Naive thymus-derived CD4-positive, alpha-beta T cell (primary cell): ENCODE data around the gene UBE2QL1. TPM values are rescaled to one million over a fixed set of nuclear protein-coding genes. Genes with fewer than 3 reads are reported as not detected.

ENCODE experiments used
- ATAC-seq: fragments of 150-1000 bp; cut with Tn5 transposase; 2 replicates; pipeline ENCODE4 v1.10.0; 2021; ENCODE audit warnings: mild to moderate bottlenecking, moderate library complexity
- CTCF ChIA-PET: fragments of 350-600 bp; sonication (Branson Sonifier 250); formaldehyde crosslinking; loops from one replicate; lab custom pipeline; 2021; ENCODE audit warnings: antibody characterized with exemption; lab: Charles Lee
- POLR2A ChIA-PET: fragments of 350-600 bp; sonication (Branson Sonifier 250); formaldehyde crosslinking; loops from one replicate; lab custom pipeline; 2021; ENCODE audit warnings: antibody characterized with exemption, inconsistent platforms; lab: Charles Lee
- DNase-seq, 9 donors: peaks; one replicate each; pipeline versions ENCODE4 v3.0.0 to v3.0.0-alpha.2; 2020 to 2022; ENCODE audit warnings: mixed read lengths in 1 of 9
- H3K27ac ChIP-seq: one replicate; pipeline ENCODE4 v1.7.0; 2013; ENCODE audit warnings: mild to moderate bottlenecking, low read depth, low read length, moderate library complexity
- H3K27me3 ChIP-seq, 2 donors: one replicate each; pipeline ENCODE4 v1.7.0; 2013; ENCODE audit warnings: low read length in 2 of 2, mild to moderate bottlenecking in 2 of 2, moderate library complexity in 2 of 2; ENCODE audit not compliant: control insufficient read depth in 2 of 2, insufficient read depth in 2 of 2
- H3K36me3 ChIP-seq, 3 experiments: 1 replicate in 2 of 3; 2 replicates in 1 of 3; pipeline ENCODE4 v1.7.0; 2013; ENCODE audit warnings: low read length in 3 of 3, mild to moderate bottlenecking in 3 of 3, moderate library complexity in 1 of 3; ENCODE audit not compliant: insufficient read depth in 3 of 3, control insufficient read depth in 2 of 3
- H3K4me1 ChIP-seq, 2 donors: one replicate each; pipeline ENCODE4 v1.7.0; 2013; ENCODE audit warnings: low read length in 2 of 2, mild to moderate bottlenecking in 2 of 2, moderate library complexity in 1 of 2; ENCODE audit not compliant: control insufficient read depth in 2 of 2, insufficient read depth in 2 of 2
- H3K4me3 ChIP-seq: 2 replicates; pipeline ENCODE4 v1.7.0; 2013; ENCODE audit warnings: mild to moderate bottlenecking, low read length
- H3K9me3 ChIP-seq, 3 experiments: 1 replicate in 2 of 3; 2 replicates in 1 of 3; pipeline ENCODE4 v1.7.0; 2013; ENCODE audit warnings: low read length in 3 of 3; ENCODE audit not compliant: control insufficient read depth in 2 of 3
- H3K27ac Mint-ChIP-seq, 9 donors: one replicate each; pipeline ENCODE4 v1.8.0; 2020 to 2022; ENCODE audit warnings: mixed read lengths in 9 of 9, mild to moderate bottlenecking in 8 of 9, moderate library complexity in 5 of 9, inconsistent platforms in 2 of 9
- H3K27me3 Mint-ChIP-seq, 5 donors: one replicate each; pipeline ENCODE4 v1.8.0; 2021 to 2022; ENCODE audit warnings: mixed read lengths in 5 of 5, mild to moderate bottlenecking in 1 of 5
- H3K36me3 Mint-ChIP-seq, 5 donors: one replicate each; pipeline ENCODE4 v1.8.0; 2020 to 2022; ENCODE audit warnings: mixed read lengths in 5 of 5, mild to moderate bottlenecking in 3 of 5, inconsistent platforms in 1 of 5
- H3K4me1 Mint-ChIP-seq, 7 donors: one replicate each; pipeline ENCODE4 v1.8.0; 2020 to 2022; ENCODE audit warnings: mixed read lengths in 7 of 7, mild to moderate bottlenecking in 3 of 7, inconsistent platforms in 1 of 7
- H3K4me3 Mint-ChIP-seq, 10 donors: one replicate each; pipeline ENCODE4 v1.8.0; 2020 to 2022; ENCODE audit warnings: mild to moderate bottlenecking in 10 of 10, mixed read lengths in 10 of 10, moderate library complexity in 6 of 10, inconsistent platforms in 2 of 10
- H3K9me3 Mint-ChIP-seq, 11 donors: one replicate each; pipeline ENCODE4 v1.8.0; 2020 to 2022; ENCODE audit warnings: mixed read lengths in 11 of 11, mild to moderate bottlenecking in 4 of 11, inconsistent platforms in 1 of 11, moderate library complexity in 1 of 11
- intact Hi-C, 2 donors: fragments of 100-400 bp; cut with micrococcal nuclease; formaldehyde crosslinking; loops; one replicate each; pipeline ENCODE4 v1.15.1; 2023
- polyA plus RNA-seq, 2 donors: library from polyadenylated mRNA; unstranded; fragments of 300-500 nt; fragmentation: Illumina TruSeq; gene quantifications; one replicate each; pipeline ENCODE4 v1.2.3, GENCODE V29; 2021
- total RNA-seq, 6 experiments: library from RNA in 5 of 6; stranded (reverse) in 5 of 6; gene quantifications; 1 replicate in 5 of 6; 2 replicates in 1 of 6; pipeline ENCODE4 v1.2.3 and lab custom pipeline; 2021 to 2026

UBE2QL1 gene
- total RNA-seq: under 1 TPM in 2 of 5 experiments, not detected in 3; 0.21 to 0.44 TPM
- not detected for polyA plus RNA-seq
- not detected for total RNA-seq (lab: John Stamatoyannopoulos, UW)

GRCh38 chr5:6448622-6449464 lies at the start of gene UBE2QL1:
Gene UBE2QL1 (plus strand): TSS chr5:6448859. CDS start chr5:6448894, 35 bp downstream.
- Mint-ChIP-seq H3K4me1 (peaks cover 6 to 19% (median 13%) of the 10 kb centered on the region in 7 donors), H3K4me3 (peak within 1 kb of the TSS in 8 of 10 donors; percentile 79 to 90 (median 83)), H3K27ac (peak within 1 kb of the TSS in 2 of 9 donors; percentile 15 to 37), H3K27me3 (peaks cover 43 to 58% (median 48%) of the 10 kb centered on the region in 5 donors), H3K9me3 (peaks cover 0 to 14% (median 2%) of the 10 kb centered on the region in 11 donors), H3K36me3 (no peaks in the 10 kb centered on the region)
- no peak for ATAC-seq
- intact Hi-C loops: no loop called here
- H3K27me3 ChIP-seq: peaks cover 6 to 12% of the 10 kb centered on the region in 2 donors
- H3K27ac ChIP-seq: no peak within 1 kb of the TSS
- CTCF ChIA-PET: no interaction called here
- no peak within 1 kb of the TSS for H3K4me3 ChIP-seq
- DNase-seq: peak in 4 of 9 donors; percentile 4 to 18 (median 12)
- no peaks in the 10 kb centered on the region for H3K9me3 ChIP-seq
- H3K4me1 ChIP-seq: peaks cover 0 to 5% of the 10 kb centered on the region in 2 donors
- POLR2A ChIA-PET: no interaction called here
- no peaks in the 10 kb centered on the region for H3K36me3 ChIP-seq

GRCh38 chr5:6399980-6400910 lies 48.4 kb upstream of the UBE2QL1 start:
- Mint-ChIP-seq H3K27ac (peak overlapping the region in 1 of 9 donors; percentile 53), H3K36me3 (peaks cover 0 to 4% (median 0%) of the 10 kb centered on the region in 5 donors), H3K27me3 (peaks cover 12 to 24% (median 17%) of the 10 kb centered on the region in 5 donors)

GRCh38 chr5:6401410-6401809 lies 47.2 kb upstream of the UBE2QL1 start:
- Histone ChIP-seq H3K9me3 (peaks cover 0 to 3% (median 0%) of the 10 kb centered on the region in 3 experiments), H3K27me3 (no peaks in the 10 kb centered on the region), H3K36me3 (no peaks in the 10 kb centered on the region), H3K4me1 (no peaks in the 10 kb centered on the region), H3K27ac (no peak overlapping the region), H3K4me3 (no peak overlapping the region)
- Mint-ChIP-seq H3K4me1 (peaks cover 0 to 4% (median 0%) of the 10 kb centered on the region in 7 donors), H3K27ac (no peak overlapping the region), H3K27me3 (peaks cover 4 to 20% (median 16%) of the 10 kb centered on the region in 5 donors), H3K4me3 (no peak overlapping the region), H3K9me3 (peaks cover 0 to 3% (median 0%) of the 10 kb centered on the region in 11 donors), H3K36me3 (peaks cover 0 to 1% (median 0%) of the 10 kb centered on the region in 5 donors)
- CTCF ChIA-PET: no interaction called here
- ATAC-seq (no peak), DNase-seq (no peak)
- intact Hi-C loops: no loop called here
- POLR2A ChIA-PET: no interaction called here

More at GRCh38 chr5:6399980-6400910, 48.4 kb upstream of the UBE2QL1 start:
- CTCF ChIA-PET: interaction anchor here (0.6 kb wide), 1 partner anchor 984 kb away, joined by 3 read pairs; no protein-coding TSS in a partner anchor
- Histone ChIP-seq H3K27me3 (no peaks in the 10 kb centered on the region), H3K36me3 (no peaks in the 10 kb centered on the region), H3K4me3 (no peak overlapping the region), H3K9me3 (peaks cover 0 to 3% (median 0%) of the 10 kb centered on the region in 3 experiments), H3K27ac (no peak overlapping the region), H3K4me1 (no peaks in the 10 kb centered on the region)
- Mint-ChIP-seq H3K4me3 (no peak overlapping the region), H3K4me1 (peaks cover 0 to 4% (median 0%) of the 10 kb centered on the region in 7 donors), H3K9me3 (peaks cover 0 to 3% (median 0%) of the 10 kb centered on the region in 11 donors)
- ATAC-seq: no peak
- no peak for DNase-seq
- POLR2A ChIA-PET: no interaction called here
- intact Hi-C loops: no loop called here

- Histone ChIP-seq H3K9me3 (peaks cover 0 to under 1% (median 0%) of the 10 kb centered on the region in 3 experiments), H3K4me1 (no peaks in the 10 kb centered on the region), H3K4me3 (no peak overlapping the region), H3K27me3 (no peaks in the 10 kb centered on the region), H3K27ac (no peak overlapping the region), H3K36me3 (no peaks in the 10 kb centered on the region)
- peaks cover 4 to 26% (median 16%) of the 10 kb centered on the region in 5 donors for H3K27me3 Mint-ChIP-seq
- ChIA-PET POLR2A (no interaction called here), CTCF (no interaction called here)
- intact Hi-C loops: no loop called here
- no peak overlapping the region for H3K4me3 Mint-ChIP-seq
- ATAC-seq (no peak), DNase-seq (no peak)
- H3K4me1 Mint-ChIP-seq: peaks cover 0 to 4% (median 0%) of the 10 kb centered on the region in 7 donors
- H3K27ac Mint-ChIP-seq: no peak overlapping the region
- H3K9me3 Mint-ChIP-seq: no peaks in the 10 kb centered on the region
- no peaks in the 10 kb centered on the region for H3K36me3 Mint-ChIP-seq
These were observed 45.7 kb upstream of the UBE2QL1 start for GRCh38 chr5:6402939-6403338.

GRCh38 chr5:6403416-6403815 lies 45.2 kb upstream of the UBE2QL1 start:
- H3K4me1 ChIP-seq: no peaks in the 10 kb centered on the region
- no peak overlapping the region for H3K27ac ChIP-seq
- intact Hi-C loops: no loop called here
- H3K36me3 ChIP-seq: no peaks in the 10 kb centered on the region
- H3K9me3 ChIP-seq: no peaks in the 10 kb centered on the region
- CTCF ChIA-PET: no interaction called here
- POLR2A ChIA-PET: no interaction called here
- no peaks in the 10 kb centered on the region for H3K9me3 Mint-ChIP-seq
- ATAC-seq (no peak), DNase-seq (no peak)
- no peaks in the 10 kb centered on the region for H3K27me3 ChIP-seq
- peaks cover 0 to 4% (median 0%) of the 10 kb centered on the region in 7 donors for H3K4me1 Mint-ChIP-seq
- H3K27me3 Mint-ChIP-seq: peaks cover 4 to 29% (median 16%) of the 10 kb centered on the region in 5 donors
- no peak overlapping the region for H3K4me3 ChIP-seq
- no peak overlapping the region for H3K27ac Mint-ChIP-seq
- H3K36me3 Mint-ChIP-seq: no peaks in the 10 kb centered on the region
- H3K4me3 Mint-ChIP-seq: no peak overlapping the region

GRCh38 chr5:6404129-6404528 lies 44.5 kb upstream of the UBE2QL1 start:
- Histone ChIP-seq H3K27ac (no peak overlapping the region), H3K4me1 (no peaks in the 10 kb centered on the region), H3K9me3 (no peaks in the 10 kb centered on the region), H3K4me3 (no peak overlapping the region), H3K27me3 (no peaks in the 10 kb centered on the region), H3K36me3 (no peaks in the 10 kb centered on the region)
- Mint-ChIP-seq H3K4me3 (no peak overlapping the region), H3K4me1 (peaks cover 0 to 4% (median 0%) of the 10 kb centered on the region in 7 donors), H3K27ac (no peak overlapping the region), H3K9me3 (peaks cover 0 to under 1% (median 0%) of the 10 kb centered on the region in 11 donors), H3K36me3 (no peaks in the 10 kb centered on the region), H3K27me3 (peaks cover 6 to 33% (median 17%) of the 10 kb centered on the region in 5 donors)
- intact Hi-C loops: no loop called here
- ChIA-PET POLR2A (no interaction called here), CTCF (no interaction called here)
- no peak for ATAC-seq
- no peak for DNase-seq
